ENCODE measurements around the gene DMRT1.
A peak's percentile ranks its signal among the peaks of the same experiment; 100 is the strongest.

The DMRT1 gene

GRCh38 chr9:841371-842209 is at the start of gene DMRT1:
Gene DMRT1 (plus strand): TSS chr9:841697. CDS start chr9:841839, 142 bp downstream.
- no peak within 1 kb of the TSS for H3K4me3 ChIP-seq (ENCODE audit: control insufficient read depth, low read depth, low read length)
- TF ChIP-seq CTCF (conservative IDR thresholded peaks at IDR 0.05; ENCODE audit: control insufficient read depth, insufficient read depth, low read depth, low read length), result no peak
- DNase-seq (ENCODE audit: low read depth), result no peak

- no peak overlapping the region for H3K4me3 ChIP-seq (ENCODE audit: control insufficient read depth, low read depth, low read length)
- DNase-seq (ENCODE audit: low read depth), result peak; percentile 28
- TF ChIP-seq CTCF (conservative IDR thresholded peaks at IDR 0.05; ENCODE audit: control insufficient read depth, insufficient read depth, low read depth, low read length), result no peak
These were observed 48.9 kb upstream of the DMRT1 start for GRCh38 chr9:792331-793260.

- TF ChIP-seq CTCF (conservative IDR thresholded peaks at IDR 0.05; ENCODE audit: control insufficient read depth, insufficient read depth, low read depth, low read length), result no peak
- DNase-seq (ENCODE audit: low read depth), result no peak
- no peak overlapping the region for H3K4me3 ChIP-seq (ENCODE audit: control insufficient read depth, low read depth, low read length)
These were observed 47.1 kb upstream of the DMRT1 start for GRCh38 chr9:794386-794785.

GRCh38 chr9:795869-796268 is 45.6 kb upstream of the DMRT1 start:
- H3K4me3 ChIP-seq (ENCODE audit: control insufficient read depth, low read depth, low read length), result no peak overlapping the region
- no peak for DNase-seq (ENCODE audit: low read depth)
- TF ChIP-seq CTCF (conservative IDR thresholded peaks at IDR 0.05; ENCODE audit: control insufficient read depth, insufficient read depth, low read depth, low read length), result no peak

GRCh38 chr9:800591-801150 is 40.8 kb upstream of the DMRT1 start:
- TF ChIP-seq CTCF (conservative IDR thresholded peaks at IDR 0.05; ENCODE audit: control insufficient read depth, insufficient read depth, low read depth, low read length), result no peak
- DNase-seq (ENCODE audit: low read depth), result no peak
- no peak overlapping the region for H3K4me3 ChIP-seq (ENCODE audit: control insufficient read depth, low read depth, low read length)

GRCh38 chr9:801399-802071 is 40.0 kb upstream of the DMRT1 start:
- peak; percentile 46 for DNase-seq (ENCODE audit: low read depth)
- H3K4me3 ChIP-seq (ENCODE audit: control insufficient read depth, low read depth, low read length), result no peak overlapping the region

More at GRCh38 chr9:801399-802071, 40.0 kb upstream of the DMRT1 start:
- no peak for TF ChIP-seq CTCF (conservative IDR thresholded peaks at IDR 0.05; ENCODE audit: control insufficient read depth, insufficient read depth, low read depth, low read length)

Measured in fibroblast of mammary gland (primary cell).